ENCODE data around the gene MAPRE3. TPM values are rescaled to one million over a fixed set of nuclear protein-coding genes. Genes with fewer than 3 reads are reported as not detected.

Gene MAPRE3
- total RNA-seq, 5 donors from 2014 or later (not counting 1 experiment from before 2014, with no cell fraction given): 4.0 to 5.1 (median 4.7) TPM

- Mint-ChIP-seq H3K4me3 (no peak overlapping the region), H3K9me3 (no peaks in the 10 kb centered on the region), H3K36me3 (no peaks in the 10 kb centered on the region), H3K27ac (no peak overlapping the region), H3K27me3 (no peaks in the 10 kb centered on the region), H3K4me1 (peaks cover 0 to 22% (median 12%) of the 10 kb centered on the region in 3 donors)
- H3K27ac ChIP-seq (ENCODE audit: low read length): no peak overlapping the region
- POLR2A ChIA-PET: no interaction called here
- H3K9me3 ChIP-seq: no peaks in the 10 kb centered on the region
- 93% methylated on average over 6 of the region's 10 CpGs for WGBS (ENCODE audit: insufficient coverage)
- no peak for DNase-seq
- ATAC-seq (replicated peaks in 1 of 4): no peak
- no peak overlapping the region for H3K4me3 ChIP-seq (ENCODE audit: control insufficient read depth in 1 of 2, extremely low read depth in 1 of 2, low read length in 1 of 2)
- CTCF ChIA-PET: no interaction called here
- H3K36me3 ChIP-seq (ENCODE audit: control insufficient read depth in 2 of 2, extremely low read depth in 1 of 2, insufficient read depth in 1 of 2, low read length in 1 of 2): peaks cover 5 to 9% of the 10 kb centered on the region in 2 donors
- no peaks in the 10 kb centered on the region for H3K27me3 ChIP-seq (replicated peaks in 1 of 2; ENCODE audit: control insufficient read depth in 2 of 2, extremely low read depth in 1 of 2, insufficient read depth in 2 of 2, low read length in 1 of 2)
- peaks cover 0 to 9% of the 10 kb centered on the region in 2 experiments for H3K4me1 ChIP-seq (ENCODE audit: control insufficient read depth in 1 of 2, extremely low read depth in 1 of 2, insufficient read depth in 2 of 2, low read length in 2 of 2)
Measured at GRCh38 chr2:27027211-27027651, 56.8 kb downstream of the MAPRE3 start.

DNA sequence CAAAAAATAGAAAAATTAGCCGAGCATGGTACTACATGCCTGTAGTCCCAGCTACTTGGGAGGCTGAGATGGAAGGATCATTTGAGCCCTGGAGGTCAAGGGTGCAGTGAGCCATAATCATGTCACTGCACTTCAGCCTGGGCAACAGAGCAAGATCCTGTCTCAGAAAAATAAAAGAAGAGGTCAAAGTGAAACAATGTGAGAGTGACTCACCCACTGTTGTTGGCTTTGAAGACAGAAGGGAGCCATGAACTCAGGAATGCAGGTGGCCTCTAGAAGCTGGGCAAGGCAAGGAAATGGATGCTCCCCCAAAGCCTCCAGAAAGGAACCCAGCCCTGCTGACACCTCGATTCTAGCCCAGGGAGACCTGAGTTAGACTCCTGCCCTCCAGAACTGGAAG, 58.6 kb downstream of the MAPRE3 start:
- ATAC-seq (replicated peaks in 1 of 4) (no peak), DNase-seq (no peak)
- ChIA-PET CTCF (no interaction called here), POLR2A (interaction anchor here in 1 of 2 donors (0.6 kb wide), 1 partner anchor 20 kb away, joined by 3 read pairs; no protein-coding TSS in a partner anchor)
- Mint-ChIP-seq H3K36me3 (no peaks in the 10 kb centered on the region), H3K27ac (no peak overlapping the region), H3K4me1 (peaks cover 13 to 35% (median 23%) of the 10 kb centered on the region in 3 donors), H3K27me3 (no peaks in the 10 kb centered on the region), H3K9me3 (no peaks in the 10 kb centered on the region), H3K4me3 (no peak overlapping the region)
- peaks cover 4 to 5% of the 10 kb centered on the region in 2 donors for H3K36me3 ChIP-seq (ENCODE audit: control insufficient read depth in 2 of 2, extremely low read depth in 1 of 2, insufficient read depth in 1 of 2, low read length in 1 of 2)
- WGBS (ENCODE audit: insufficient coverage): 89% methylated on average over 1 of the region's 2 CpGs
- H3K4me3 ChIP-seq (ENCODE audit: control insufficient read depth in 1 of 2, extremely low read depth in 1 of 2, low read length in 1 of 2): no peak overlapping the region
- peaks cover 7 to 23% of the 10 kb centered on the region in 2 experiments for H3K4me1 ChIP-seq (ENCODE audit: control insufficient read depth in 1 of 2, extremely low read depth in 1 of 2, insufficient read depth in 2 of 2, low read length in 2 of 2)
- no peaks in the 10 kb centered on the region for H3K27me3 ChIP-seq (replicated peaks in 1 of 2; ENCODE audit: control insufficient read depth in 2 of 2, extremely low read depth in 1 of 2, insufficient read depth in 2 of 2, low read length in 1 of 2)
- no peaks in the 10 kb centered on the region for H3K9me3 ChIP-seq
- H3K27ac ChIP-seq (ENCODE audit: low read length): no peak overlapping the region

GRCh38 chr2:27032495-27033252, 62.2 kb downstream of the MAPRE3 start, which contains the start of gene TMEM214:
TSS of gene TMEM214 (plus strand) at chr2:27032965. CDS start at chr2:27033016, 51 bp downstream.
- Mint-ChIP-seq H3K36me3 (peaks cover 21% of the 10 kb centered on the region), H3K4me3 (peak within 1 kb of the TSS; percentile 90 to 93 (median 91)), H3K27me3 (no peaks in the 10 kb centered on the region), H3K4me1 (peaks cover 25 to 52% (median 38%) of the 10 kb centered on the region in 3 donors), H3K9me3 (no peaks in the 10 kb centered on the region), H3K27ac (peak within 1 kb of the TSS; percentile 87 to 91)
- Histone ChIP-seq H3K4me3 (ENCODE audit: control insufficient read depth in 1 of 2, extremely low read depth in 1 of 2, low read length in 1 of 2) (peak within 1 kb of the TSS; percentile 77 to 87), H3K27ac (ENCODE audit: low read length) (peak within 1 kb of the TSS; percentile 82), H3K9me3 (no peaks in the 10 kb centered on the region), H3K36me3 (ENCODE audit: control insufficient read depth in 2 of 2, extremely low read depth in 1 of 2, insufficient read depth in 1 of 2, low read length in 1 of 2) (peaks cover 14 to 30% of the 10 kb centered on the region in 2 donors), H3K27me3 (replicated peaks in 1 of 2; ENCODE audit: control insufficient read depth in 2 of 2, extremely low read depth in 1 of 2, insufficient read depth in 2 of 2, low read length in 1 of 2) (no peaks in the 10 kb centered on the region), H3K4me1 (ENCODE audit: control insufficient read depth in 1 of 2, extremely low read depth in 1 of 2, insufficient read depth in 2 of 2, low read length in 2 of 2) (peaks cover 7 to 36% of the 10 kb centered on the region in 2 experiments)
- POLR2A ChIA-PET: interaction anchor here in 1 of 2 donors (0.6 to 0.7 kb wide), 3 partner anchors 20 to 340 kb away, joined by 3 to 15 read pairs (median 7); no protein-coding TSS in a partner anchor
- 1% methylated on average over 74 of the region's 76 CpGs for WGBS (ENCODE audit: insufficient coverage)
- ATAC-seq (replicated peaks in 1 of 4): peak; percentile 95 to 99 (median 98)
- CTCF ChIA-PET: no interaction called here
- peak; percentile 30 to 81 (median 64) for DNase-seq

- Histone ChIP-seq H3K27ac (ENCODE audit: low read length) (peak overlapping the region; percentile 40), H3K4me3 (ENCODE audit: control insufficient read depth in 1 of 2, extremely low read depth in 1 of 2, low read length in 1 of 2) (peak overlapping the region; percentile 77 to 87), H3K27me3 (replicated peaks in 1 of 2; ENCODE audit: control insufficient read depth in 2 of 2, extremely low read depth in 1 of 2, insufficient read depth in 2 of 2, low read length in 1 of 2) (no peaks in the 10 kb centered on the region), H3K9me3 (no peaks in the 10 kb centered on the region), H3K4me1 (ENCODE audit: control insufficient read depth in 1 of 2, extremely low read depth in 1 of 2, insufficient read depth in 2 of 2, low read length in 2 of 2) (peaks cover 7 to 39% of the 10 kb centered on the region in 2 experiments), H3K36me3 (ENCODE audit: control insufficient read depth in 2 of 2, extremely low read depth in 1 of 2, insufficient read depth in 1 of 2, low read length in 1 of 2) (peaks cover 20 to 36% of the 10 kb centered on the region in 2 donors)
- H3K36me3 Mint-ChIP-seq: peaks cover 21% of the 10 kb centered on the region
- H3K9me3 Mint-ChIP-seq: no peaks in the 10 kb centered on the region
- ATAC-seq (replicated peaks in 1 of 4): peak in 2 of 4 experiments; percentile 7 to 11
- peak overlapping the region; percentile 74 to 91 for H3K27ac Mint-ChIP-seq
- DNase-seq: no peak
- H3K4me3 Mint-ChIP-seq: peak overlapping the region; percentile 90 to 93 (median 91)
- 3% methylated on average over 7 of the region's 11 CpGs for WGBS (ENCODE audit: insufficient coverage)
- ChIA-PET POLR2A (interaction anchor here (0.5 to 0.7 kb wide), 3 partner anchors 24 to 339 kb away, joined by 3 to 15 read pairs (median 3); partner anchors contain the start of gene OST4 (in 1 of the 2)), CTCF (interaction anchor here in 1 of 2 donors (0.6 kb wide), 1 partner anchor 55 kb away, joined by 3 read pairs; no protein-coding TSS in a partner anchor)
- H3K4me1 Mint-ChIP-seq: peaks cover 25 to 49% (median 38%) of the 10 kb centered on the region in 3 donors
- H3K27me3 Mint-ChIP-seq: no peaks in the 10 kb centered on the region
Measured at GRCh38 chr2:27033253-27033852, 62.9 kb downstream of the MAPRE3 start.

DNA sequence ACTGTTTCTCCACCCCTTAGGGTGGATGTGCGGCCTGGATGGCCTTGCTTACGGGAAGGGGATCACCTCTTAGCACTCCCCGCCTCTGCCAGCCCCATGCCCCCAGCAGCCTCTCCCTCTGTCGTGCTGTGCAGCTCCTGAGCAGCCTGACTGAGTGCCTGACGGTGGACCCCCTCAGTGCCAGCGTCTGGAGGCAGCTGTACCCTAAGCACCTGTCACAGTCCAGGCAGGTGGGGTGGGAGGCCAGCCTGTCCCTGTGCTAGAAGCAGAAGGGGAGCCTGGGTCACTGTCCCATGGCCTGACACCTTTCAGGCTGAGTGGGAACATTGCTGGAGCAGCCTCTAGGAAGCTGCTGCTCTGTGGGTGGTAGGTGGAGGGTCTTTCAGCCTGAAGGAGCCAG, 67.6 kb downstream of the MAPRE3 start:
- no peak overlapping the region for H3K4me3 ChIP-seq (ENCODE audit: control insufficient read depth in 1 of 2, extremely low read depth in 1 of 2, low read length in 1 of 2)
- H3K36me3 Mint-ChIP-seq: peaks cover 40% of the 10 kb centered on the region
- ChIA-PET POLR2A (interaction anchor here (0.5 kb wide), 2 partner anchors 26 to 234 kb away, joined by 3 to 4 read pairs; no protein-coding TSS in a partner anchor), CTCF (interaction anchor here in 1 of 2 donors (1.0 kb wide), 1 partner anchor 13 kb away, joined by 4 read pairs; the partner anchor contains the start of gene AGBL5)
- H3K9me3 ChIP-seq: no peaks in the 10 kb centered on the region
- peaks cover 22 to 31% (median 23%) of the 10 kb centered on the region in 3 donors for H3K4me1 Mint-ChIP-seq
- H3K27ac ChIP-seq (ENCODE audit: low read length): no peak overlapping the region
- peaks cover 38 to 76% of the 10 kb centered on the region in 2 donors for H3K36me3 ChIP-seq (ENCODE audit: control insufficient read depth in 2 of 2, extremely low read depth in 1 of 2, insufficient read depth in 1 of 2, low read length in 1 of 2)
- no peak for ATAC-seq (replicated peaks in 1 of 4)
- no peak overlapping the region for H3K4me3 Mint-ChIP-seq
- H3K27me3 Mint-ChIP-seq: no peaks in the 10 kb centered on the region
- no peaks in the 10 kb centered on the region for H3K9me3 Mint-ChIP-seq
- 96% methylated on average over 4 of the region's 6 CpGs for WGBS (ENCODE audit: insufficient coverage)
- H3K27me3 ChIP-seq (replicated peaks in 1 of 2; ENCODE audit: control insufficient read depth in 2 of 2, extremely low read depth in 1 of 2, insufficient read depth in 2 of 2, low read length in 1 of 2): no peaks in the 10 kb centered on the region
- no peak overlapping the region for H3K27ac Mint-ChIP-seq
- H3K4me1 ChIP-seq (ENCODE audit: control insufficient read depth in 1 of 2, extremely low read depth in 1 of 2, insufficient read depth in 2 of 2, low read length in 2 of 2): peaks cover 7 to 26% of the 10 kb centered on the region in 2 experiments
- no peak for DNase-seq
